HT-29 (cell line): ENCODE measurements around the gene ABLIM2. TPM values are rescaled to one million over a fixed set of nuclear protein-coding genes. Genes with fewer than 3 reads are reported as not detected.

Source experiments
- DNase-seq: peaks from one replicate; pipeline ENCODE4 v3.0.0-alpha.2; 2015; ENCODE audit warnings: low spot score
- total RNA-seq: library from RNA; depleted of rRNA; stranded (reverse); fragments of >200 nt; shearing (Covaris generic); gene quantifications from 2 replicates; pipeline ENCODE4 v1.2.3, GENCODE V29; 2014

ABLIM2 gene
- total RNA-seq, 1 experiment from 2014 or later: 0.13 TPM

- DNase-seq: no peak
Measured at GRCh38 chr4:8159537-8160232, 1.1 kb upstream of the ABLIM2 start.

DNA sequence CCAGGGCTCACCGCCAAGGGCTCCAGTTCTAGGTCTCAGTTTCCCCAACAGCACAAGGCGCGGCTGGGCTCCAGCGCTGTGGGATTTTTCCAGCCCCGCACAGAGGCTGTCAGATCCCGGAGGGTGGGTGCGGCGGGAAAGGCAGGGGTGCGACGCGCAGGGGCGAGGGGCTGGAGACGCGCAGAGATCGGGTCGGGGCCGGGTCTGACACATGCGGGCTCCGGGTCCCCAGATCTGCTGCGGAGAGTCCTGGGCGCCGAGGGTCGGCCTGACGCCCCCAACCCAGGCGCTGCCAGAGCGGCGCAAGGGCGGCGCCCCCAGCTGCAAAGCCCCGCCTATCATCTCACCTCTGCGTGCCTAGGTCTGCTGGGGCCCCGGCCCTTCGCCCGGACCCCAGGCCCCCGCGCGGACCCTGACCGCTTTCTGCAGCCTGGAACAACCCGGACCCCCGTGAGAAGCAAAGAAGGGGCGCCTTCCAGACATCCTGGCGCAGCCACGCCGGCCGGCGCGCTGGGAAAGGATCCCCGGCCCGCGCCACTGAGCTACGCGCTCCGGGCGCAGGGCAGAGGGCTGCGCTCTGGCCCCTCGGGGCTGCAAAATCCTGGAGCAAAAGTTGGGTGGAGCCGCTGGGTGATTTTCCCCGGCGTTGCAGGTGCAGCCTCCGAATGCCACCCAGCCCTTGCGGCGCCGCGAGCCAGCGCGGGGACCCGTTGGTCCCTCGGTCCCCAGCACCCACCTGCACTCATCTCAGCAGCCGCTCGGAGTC is 486 bp downstream of the ABLIM2 start:
- no peak for DNase-seq

- no peak for DNase-seq
Measured at GRCh38 chr4:8157496-8157895, 1.1 kb downstream of the ABLIM2 start.

DNA sequence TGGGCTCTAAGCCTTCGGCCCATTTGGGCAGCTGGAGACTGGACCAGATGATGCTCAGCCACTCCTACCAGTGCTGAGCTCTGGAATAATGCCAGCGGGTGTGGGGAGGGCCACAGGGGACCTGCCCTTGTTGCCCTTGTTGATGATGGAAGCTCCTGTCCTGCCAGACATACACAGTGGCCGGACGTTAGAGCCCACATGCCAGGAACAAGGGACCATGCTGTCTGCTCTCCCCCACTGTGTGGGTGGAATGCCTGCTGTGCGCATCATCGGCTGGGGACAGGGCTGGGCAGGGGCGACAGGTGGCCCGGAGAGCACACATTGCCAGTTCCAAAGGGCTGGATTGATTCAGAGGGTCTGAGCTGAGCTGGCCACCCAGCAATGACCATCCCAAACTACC is 2.0 kb downstream of the ABLIM2 start:
- no peak for DNase-seq

- DNase-seq: no peak
Measured at GRCh38 chr4:8155660-8156421, 2.8 kb downstream of the ABLIM2 start.

GRCh38 chr4:8155048-8155447 is 3.6 kb downstream of the ABLIM2 start:
- DNase-seq: no peak

DNA sequence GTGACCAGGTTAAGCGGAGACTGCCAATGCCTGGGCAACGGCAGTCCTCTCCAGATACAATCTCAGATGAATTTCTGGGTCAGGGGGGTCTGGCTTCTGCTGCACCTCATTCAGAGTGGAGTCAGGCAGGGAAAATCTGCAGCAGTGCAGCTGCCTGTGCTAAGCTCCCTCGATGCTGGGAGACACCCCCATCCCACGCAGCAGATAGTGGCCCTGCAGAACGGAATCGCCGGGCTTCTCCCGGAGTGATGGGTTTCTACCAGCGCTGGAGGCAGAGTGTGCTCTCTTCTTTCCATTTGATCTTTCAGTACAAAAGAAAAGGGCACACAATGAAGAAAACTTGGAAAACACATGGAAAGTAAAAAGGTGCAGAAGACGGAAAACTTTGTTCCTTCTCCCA is 5.2 kb downstream of the ABLIM2 start:
- no peak for DNase-seq

- DNase-seq: no peak
Measured at GRCh38 chr4:8152865-8153257, 5.8 kb downstream of the ABLIM2 start.

DNA sequence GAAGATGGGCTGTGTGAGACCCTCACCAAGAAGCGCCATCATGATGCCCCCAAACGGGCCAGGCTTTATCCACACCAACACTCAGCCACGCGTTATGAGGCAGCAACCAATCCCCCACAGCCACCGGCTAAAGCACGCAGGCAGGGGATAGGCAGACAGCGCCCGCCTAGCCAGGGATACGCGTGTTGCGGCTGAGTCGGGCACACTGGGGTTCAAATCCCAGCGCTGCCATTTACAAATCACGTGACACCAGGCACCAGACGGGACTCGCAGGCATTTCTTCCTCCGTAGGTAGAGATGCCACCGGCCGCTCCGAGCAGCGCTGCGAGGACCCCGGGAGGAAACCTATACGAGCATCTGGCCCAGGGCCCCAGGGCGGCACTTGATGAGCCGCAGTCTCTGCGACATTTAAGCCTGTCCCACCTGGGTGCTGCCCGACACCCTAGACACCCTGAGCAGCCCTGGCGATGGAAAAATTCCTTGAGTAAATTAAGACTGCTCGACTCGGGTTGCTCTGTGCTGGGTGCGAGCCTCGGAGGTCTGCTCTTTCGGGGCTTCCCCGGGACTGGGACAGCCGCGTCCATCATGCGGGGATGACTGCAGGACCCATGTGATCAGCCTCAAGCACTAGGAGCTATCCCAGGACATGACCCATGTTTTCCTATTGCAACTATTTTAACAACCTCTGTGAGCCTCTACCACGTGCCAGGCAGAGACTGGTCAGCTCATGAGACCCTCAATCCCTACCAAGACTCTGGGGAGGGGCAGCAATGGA is 6.3 kb downstream of the ABLIM2 start:
- DNase-seq: no peak

GRCh38 chr4:8151165-8151650 is 7.4 kb downstream of the ABLIM2 start:
- DNase-seq: no peak

DNA sequence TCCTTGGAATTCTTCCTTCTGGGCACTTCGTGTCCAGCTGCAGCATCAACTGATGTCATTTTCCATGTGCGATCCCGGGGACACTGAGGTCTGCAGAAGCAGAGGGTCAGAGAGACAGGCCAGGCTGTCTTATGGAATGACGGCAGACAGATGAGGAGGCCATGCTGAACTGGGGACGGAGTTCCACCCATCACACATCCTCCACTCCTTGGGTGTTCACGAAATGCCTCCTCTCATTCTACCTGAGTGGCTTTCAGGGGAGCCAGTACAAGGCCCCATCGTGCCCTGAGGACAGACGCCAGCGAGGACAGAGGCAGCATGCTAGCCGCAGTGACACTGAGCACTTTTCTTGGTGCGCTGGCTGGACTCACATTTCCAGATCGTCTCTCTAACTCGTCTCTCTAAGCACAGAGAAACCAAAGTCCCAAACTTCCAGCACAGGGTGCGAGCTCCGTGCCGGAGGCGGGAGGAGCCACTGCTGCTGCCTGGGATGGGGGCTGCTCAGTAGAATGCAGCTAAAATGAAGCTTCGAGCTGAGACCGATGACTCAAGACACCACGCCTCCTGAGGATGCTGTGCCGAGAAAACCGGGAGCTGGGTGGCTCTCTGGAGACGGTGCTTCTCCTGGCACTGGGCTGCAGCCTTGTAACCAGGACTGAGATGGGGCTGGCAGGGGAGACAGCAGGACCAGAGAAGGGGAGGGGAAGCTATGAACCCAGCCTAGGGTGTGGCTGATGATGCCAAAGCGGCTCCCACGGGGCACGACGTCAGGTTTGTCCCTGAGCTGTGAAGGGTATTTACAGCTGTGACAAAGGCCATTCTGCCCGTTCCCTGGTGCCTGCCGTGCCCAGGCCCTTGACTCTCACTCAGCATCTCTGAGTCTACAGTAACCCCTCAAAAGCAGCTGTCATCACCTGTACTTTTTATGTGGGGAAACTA is 8.2 kb downstream of the ABLIM2 start:
- no peak for DNase-seq

DNA sequence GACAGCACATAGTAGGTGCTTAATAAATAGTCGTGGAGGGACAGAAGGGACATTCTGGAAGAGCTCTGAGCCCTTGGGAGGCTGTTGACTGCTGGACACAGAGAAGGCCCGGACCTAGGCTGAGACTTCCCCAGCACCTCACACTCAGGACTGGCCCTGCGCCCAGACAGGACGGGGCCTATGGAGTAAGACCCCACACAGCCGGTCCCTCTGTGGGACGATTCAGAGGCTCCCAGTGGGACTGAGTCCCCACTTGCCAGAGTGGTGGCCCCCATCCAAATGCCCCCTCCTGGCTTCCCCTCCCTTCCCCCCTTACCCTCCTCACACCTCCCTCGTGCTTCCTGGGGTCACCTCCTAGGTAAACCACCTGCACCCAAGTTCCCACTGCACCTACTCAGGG is 8.9 kb downstream of the ABLIM2 start:
- no peak for DNase-seq

GRCh38 chr4:8148785-8149435 is 9.7 kb downstream of the ABLIM2 start:
- no peak for DNase-seq

- no peak for DNase-seq
Measured at GRCh38 chr4:8148159-8148558, 10.5 kb downstream of the ABLIM2 start.

GRCh38 chr4:8147231-8147970 is 11.2 kb downstream of the ABLIM2 start:
- DNase-seq: no peak

DNA sequence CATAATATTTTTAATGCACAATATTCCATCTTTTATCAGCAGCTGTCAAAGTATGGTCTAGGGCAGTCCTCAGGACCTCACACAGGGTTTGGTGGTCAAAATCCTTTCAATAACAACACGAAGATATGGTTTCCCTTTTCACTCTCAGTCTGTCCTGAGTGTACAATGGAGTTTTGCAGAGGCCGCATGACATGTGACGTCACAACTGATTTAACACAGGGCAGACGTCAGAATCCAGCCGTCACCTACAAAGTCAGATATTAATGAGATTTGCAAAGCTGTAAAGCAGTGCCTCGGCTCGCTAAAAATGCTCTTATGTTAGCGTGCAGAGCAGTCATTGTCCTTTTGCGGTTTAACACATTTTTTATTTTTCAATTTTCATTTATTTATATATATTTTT is 12.5 kb downstream of the ABLIM2 start:
- no peak for DNase-seq

GRCh38 chr4:8144359-8144758 is 14.3 kb downstream of the ABLIM2 start:
- DNase-seq: no peak

- no peak for DNase-seq
Measured at GRCh38 chr4:8143392-8144140, 15.0 kb downstream of the ABLIM2 start.
